Psoas muscle (tissue), 8 donors: ENCODE measurements around the gene NR6A1. TPM values are rescaled to one million over a fixed set of nuclear protein-coding genes. Genes with fewer than 3 reads are reported as not detected.

ENCODE experiments used
- ATAC-seq, 4 donors: fragments of 200-7000 bp; cut with Tn5 transposase; one replicate each; pipeline ENCODE4 v1.9.1; 2020; ENCODE audit warnings: moderate library complexity in 3 of 4, mild to moderate bottlenecking in 2 of 4
- DNase-seq, 2 donors: peaks; one replicate each; pipeline ENCODE4 v3.0.0-alpha.2; 2020
- H3K27ac ChIP-seq: fragments of 200-600 bp; one replicate; pipeline ENCODE4 v1.8.0; 2022
- H3K27me3 ChIP-seq, 3 donors: fragments of 200-600 bp in 1 of 3; one replicate each; pipeline versions ENCODE4 v1.6.1 to v1.8.0; 2013 to 2022; ENCODE audit warnings: low read length in 2 of 3, mild to moderate bottlenecking in 2 of 3, moderate library complexity in 1 of 3; ENCODE audit not compliant: insufficient read depth in 3 of 3
- H3K36me3 ChIP-seq, 2 donors: fragments of 200-600 bp in 1 of 2; one replicate each; pipeline versions ENCODE4 v1.6.1 to v1.8.0; 2013 to 2022; ENCODE audit warnings: low read depth in 1 of 2, mild to moderate bottlenecking in 1 of 2, moderate library complexity in 1 of 2; ENCODE audit not compliant: insufficient read depth in 1 of 2
- H3K4me1 ChIP-seq: fragments of 200-600 bp; one replicate; pipeline ENCODE4 v1.8.0; 2022
- H3K4me3 ChIP-seq: fragments of 200-600 bp; one replicate; pipeline ENCODE4 v1.8.0; 2022; ENCODE audit warnings: mild to moderate bottlenecking
- H3K9me3 ChIP-seq: fragments of 200-600 bp; one replicate; pipeline ENCODE4 v1.8.0; 2022
- CTCF ChIP-seq: fragments of 200-600 bp; IDR thresholded peaks from one replicate; pipeline ENCODE4 v1.8.0; 2022; ENCODE audit warnings: antibody characterized with exemption
- WGBS, 3 donors: extraction: QIAGEN DNeasy Blood & Tissue Kit; methylation state at CpG; one replicate each; pipeline versions ENCODE4 v1.1.6 to v1.1.7; 2013; 5-methylcytosine and 5-hydroxymethylcytosine counted together
- intact Hi-C, 2 donors: fragments of 100-400 bp; cut with DNase I; formaldehyde crosslinking; loops; one replicate each; pipeline versions ENCODE4 v1.11.0 to v1.14.2; 2022
- polyA plus RNA-seq, 3 donors: library from polyadenylated mRNA; stranded (reverse); fragments of 200-250 nt; gene quantifications; one replicate each; pipeline ENCODE4 v1.2.3, GENCODE V29; 2013
- total RNA-seq, 4 donors: library from RNA; stranded (reverse); fragmentation: NEBNext Ultra II Directional in 2 of 4; extraction: Animal tissue kit (Norgen Biotek cat#: 25700) in 2 of 4; gene quantifications; one replicate each; pipeline versions ENCODE4 v1.2.1 to v1.2.4, GENCODE V29; 2021 to 2023
- donor health status: healthy with polysubstance abuse.
- donor health status: DM: no; HTN: no; CAD: no; lungs with moderate emphysema.
- donor health status: Bipolar disorder and iron deficiency.
- donor health status: healthy.
- donor health status: DM: yes; HTN: yes; CAD: no.
- donor health status: DM: no; HTN: no; CAD: no.
- donor health status: DM: no; HTN: no; CAD: no.
- donor health status: DM: yes; HTN: yes; CAD: no.

The NR6A1 gene
- total and polyA plus RNA-seq, 7 donors = 0.32 to 2.6 (median 0.70) TPM

GRCh38 chr9:124675261-124676158 lies 95.6 kb downstream of the NR6A1 start:
- Histone ChIP-seq H3K27ac (no peak overlapping the region), H3K4me1 (peaks cover 15% of the 10 kb centered on the region), H3K36me3 (no peaks in the 10 kb centered on the region), H3K27me3 (no peaks in the 10 kb centered on the region), H3K4me3 (no peak overlapping the region), H3K9me3 (no peaks in the 10 kb centered on the region)
- no peak for DNase-seq
- peak in 2 of 4 donors; percentile 40 to 63 for ATAC-seq
- intact Hi-C loops = no loop called here
- WGBS, 3 donors = 35 to 52% (median 39%) methylated on average over 6 of the region's 6 CpGs
- no peak for TF ChIP-seq CTCF

GRCh38 chr9:124674651-124675050 lies 96.5 kb downstream of the NR6A1 start:
- no peak for TF ChIP-seq CTCF
- 99 to 100% (median 99%) methylated on average over 2 of the region's 2 CpGs for WGBS, 3 donors
- Histone ChIP-seq H3K9me3 (no peaks in the 10 kb centered on the region), H3K4me1 (peaks cover 15% of the 10 kb centered on the region), H3K27me3 (no peaks in the 10 kb centered on the region), H3K36me3 (no peaks in the 10 kb centered on the region), H3K4me3 (no peak overlapping the region), H3K27ac (no peak overlapping the region)
- no peak for ATAC-seq
- intact Hi-C loops = no loop called here
- DNase-seq = no peak

GRCh38 chr9:124673063-124673462 lies 98.0 kb downstream of the NR6A1 start:
- intact Hi-C loops = no loop called here
- Histone ChIP-seq H3K4me1 (peaks cover 15% of the 10 kb centered on the region), H3K4me3 (no peak overlapping the region), H3K36me3 (no peaks in the 10 kb centered on the region), H3K27me3 (no peaks in the 10 kb centered on the region), H3K9me3 (no peaks in the 10 kb centered on the region), H3K27ac (no peak overlapping the region)
- 73 to 89% (median 75%) methylated on average over 3 of the region's 3 CpGs for WGBS, 3 donors
- DNase-seq (no peak), ATAC-seq (no peak)
- TF ChIP-seq CTCF = no peak

DNA sequence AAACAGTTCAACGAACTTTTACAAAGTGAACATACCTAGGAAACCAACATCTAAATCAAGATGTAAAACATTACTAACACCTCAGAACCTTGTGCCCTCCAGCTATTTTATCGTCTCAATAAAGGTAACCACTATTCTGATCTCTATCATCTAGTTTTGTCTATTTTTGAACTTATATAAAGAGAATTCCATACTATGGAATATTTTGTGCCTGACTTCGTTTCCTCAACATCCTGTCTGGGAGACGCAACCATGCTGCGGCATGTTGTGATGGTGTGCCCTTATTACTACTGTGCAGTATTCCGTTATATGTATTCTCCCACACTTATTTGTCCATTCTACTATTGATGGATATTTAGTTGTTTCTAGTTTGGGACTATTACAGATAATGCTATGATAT lies 99.2 kb downstream of the NR6A1 start:
- no peak for TF ChIP-seq CTCF
- DNase-seq (no peak), ATAC-seq (no peak)
- Histone ChIP-seq H3K9me3 (no peaks in the 10 kb centered on the region), H3K36me3 (no peaks in the 10 kb centered on the region), H3K4me1 (peaks cover 15% of the 10 kb centered on the region), H3K4me3 (no peak overlapping the region), H3K27me3 (no peaks in the 10 kb centered on the region), H3K27ac (no peak overlapping the region)
- 91 to 93% (median 92%) methylated on average over 6 of the region's 6 CpGs for WGBS, 3 donors
- intact Hi-C loops = no loop called here
